GM12878 (cell line): Measurements from ENCODE around the gene FAR2.

Source experiments
- EGR1 ChIP-seq, 2 experiments: IDR thresholded peaks; 1 replicate in 1 of 2; 2 replicates in 1 of 2; pipeline ENCODE4 v1.6.1; 2011 to 2012; ENCODE audit warnings: low read depth in 2 of 2, low read length in 2 of 2, borderline replicate concordance in 1 of 2, mild to moderate bottlenecking in 1 of 2, moderate library complexity in 1 of 2
- MEF2A ChIP-seq: IDR thresholded peaks from 2 replicates; pipeline ENCODE4 v1.6.1; 2011; ENCODE audit warnings: low read depth, mild to moderate bottlenecking, low read length, moderate library complexity; ENCODE audit not compliant: insufficient read depth
- POLR2A ChIP-seq: IDR thresholded peaks from 2 replicates; pipeline ENCODE4 v1.6.1; 2011; ENCODE audit warnings: low read depth, mild to moderate bottlenecking, low read length
- YY1 ChIP-seq: IDR thresholded peaks from 2 replicates; pipeline ENCODE4 v1.6.1; 2011; ENCODE audit warnings: low read depth, mild to moderate bottlenecking, low read length
- ZNF274 ChIP-seq: IDR thresholded peaks from one replicate; pipeline ENCODE4 v1.8.0; 2011; ENCODE audit not compliant: insufficient read length, insufficient read depth
- TF ChIP-seq, protein P1 (sequence below), 3 experiments: IDR thresholded peaks in 2 of 3; conservative IDR thresholded peaks in 1 of 3; 2 replicates each; pipeline ENCODE4 v1.5.1; 2011; ENCODE audit warnings: low read depth in 3 of 3, low read length in 3 of 3, mild to moderate bottlenecking in 3 of 3, control low read depth in 2 of 3, moderate library complexity in 2 of 3, inconsistent platforms in 1 of 3, mixed read lengths in 1 of 3; ENCODE audit not compliant: control insufficient read depth in 2 of 3, insufficient read depth in 1 of 3; ENCODE audit errors: extremely low read depth in 1 of 3

DNA sequence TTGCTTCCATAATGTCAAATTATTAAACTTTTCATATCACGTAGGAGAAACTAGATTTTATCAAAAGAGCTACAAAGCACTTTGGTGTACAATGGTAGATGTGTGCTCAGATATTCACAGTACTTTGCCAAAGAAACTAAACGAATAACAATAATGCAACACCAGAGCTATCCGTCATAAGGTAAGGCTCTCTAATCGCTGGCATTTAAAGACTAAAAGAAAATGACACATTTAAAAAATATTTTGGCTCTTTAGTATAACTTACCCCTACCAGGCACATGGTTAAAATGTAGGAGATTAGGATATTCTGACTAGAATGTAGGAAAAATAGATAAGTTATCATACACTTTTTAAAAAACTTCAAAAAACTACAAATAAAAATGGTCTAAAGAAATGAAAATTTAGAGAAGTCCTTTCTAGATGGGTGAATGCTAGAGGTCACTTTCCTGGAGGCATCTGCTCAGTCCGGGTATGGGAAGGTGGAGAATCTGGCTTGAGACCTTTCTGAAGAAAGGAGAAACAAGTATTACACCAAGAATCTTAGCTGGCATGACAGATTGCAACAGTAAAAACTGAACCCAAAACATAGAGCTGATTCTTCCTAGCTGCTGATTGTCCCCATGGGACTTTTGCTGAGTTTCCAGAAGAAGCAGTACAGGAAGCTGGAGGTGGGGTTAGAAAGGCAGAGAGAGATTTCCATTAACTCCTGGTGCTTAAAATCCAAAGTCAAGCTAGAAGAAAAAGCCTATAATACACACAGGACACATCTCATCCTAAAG is 67.9 kb downstream of the FAR2 start:
- TF ChIP-seq YY1 (no peak), POLR2A (no peak), MEF2A (no peak), EGR1 (IDR thresholded peaks at IDR 0.05; ENCODE audit: borderline replicate concordance in 1 of 2, low read depth in 2 of 2, low read length in 2 of 2) (no peak), ZNF274 (no peak)
- TF ChIP-seq, protein P1, sequence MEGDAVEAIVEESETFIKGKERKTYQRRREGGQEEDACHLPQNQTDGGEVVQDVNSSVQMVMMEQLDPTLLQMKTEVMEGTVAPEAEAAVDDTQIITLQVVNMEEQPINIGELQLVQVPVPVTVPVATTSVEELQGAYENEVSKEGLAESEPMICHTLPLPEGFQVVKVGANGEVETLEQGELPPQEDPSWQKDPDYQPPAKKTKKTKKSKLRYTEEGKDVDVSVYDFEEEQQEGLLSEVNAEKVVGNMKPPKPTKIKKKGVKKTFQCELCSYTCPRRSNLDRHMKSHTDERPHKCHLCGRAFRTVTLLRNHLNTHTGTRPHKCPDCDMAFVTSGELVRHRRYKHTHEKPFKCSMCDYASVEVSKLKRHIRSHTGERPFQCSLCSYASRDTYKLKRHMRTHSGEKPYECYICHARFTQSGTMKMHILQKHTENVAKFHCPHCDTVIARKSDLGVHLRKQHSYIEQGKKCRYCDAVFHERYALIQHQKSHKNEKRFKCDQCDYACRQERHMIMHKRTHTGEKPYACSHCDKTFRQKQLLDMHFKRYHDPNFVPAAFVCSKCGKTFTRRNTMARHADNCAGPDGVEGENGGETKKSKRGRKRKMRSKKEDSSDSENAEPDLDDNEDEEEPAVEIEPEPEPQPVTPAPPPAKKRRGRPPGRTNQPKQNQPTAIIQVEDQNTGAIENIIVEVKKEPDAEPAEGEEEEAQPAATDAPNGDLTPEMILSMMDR (IDR thresholded peaks at IDR 0.05 in 2 of 3, conservative IDR thresholded peaks at IDR 0.05 in 1 of 3; ENCODE audit: control insufficient read depth in 2 of 3, extremely low read depth in 1 of 3, insufficient read depth in 1 of 3, low read depth in 3 of 3, low read length in 3 of 3): no peak
